Activated CD4-positive, alpha-beta T cell treated with anti-CD3 and anti-CD28 coated beads for 1 hour (primary cell): ENCODE results near the gene RABL6.

Experiments
- DNase-seq: peaks from one replicate; pipeline ENCODE4 v3.0.0-alpha.2; 2020

RABL6 gene

DNA sequence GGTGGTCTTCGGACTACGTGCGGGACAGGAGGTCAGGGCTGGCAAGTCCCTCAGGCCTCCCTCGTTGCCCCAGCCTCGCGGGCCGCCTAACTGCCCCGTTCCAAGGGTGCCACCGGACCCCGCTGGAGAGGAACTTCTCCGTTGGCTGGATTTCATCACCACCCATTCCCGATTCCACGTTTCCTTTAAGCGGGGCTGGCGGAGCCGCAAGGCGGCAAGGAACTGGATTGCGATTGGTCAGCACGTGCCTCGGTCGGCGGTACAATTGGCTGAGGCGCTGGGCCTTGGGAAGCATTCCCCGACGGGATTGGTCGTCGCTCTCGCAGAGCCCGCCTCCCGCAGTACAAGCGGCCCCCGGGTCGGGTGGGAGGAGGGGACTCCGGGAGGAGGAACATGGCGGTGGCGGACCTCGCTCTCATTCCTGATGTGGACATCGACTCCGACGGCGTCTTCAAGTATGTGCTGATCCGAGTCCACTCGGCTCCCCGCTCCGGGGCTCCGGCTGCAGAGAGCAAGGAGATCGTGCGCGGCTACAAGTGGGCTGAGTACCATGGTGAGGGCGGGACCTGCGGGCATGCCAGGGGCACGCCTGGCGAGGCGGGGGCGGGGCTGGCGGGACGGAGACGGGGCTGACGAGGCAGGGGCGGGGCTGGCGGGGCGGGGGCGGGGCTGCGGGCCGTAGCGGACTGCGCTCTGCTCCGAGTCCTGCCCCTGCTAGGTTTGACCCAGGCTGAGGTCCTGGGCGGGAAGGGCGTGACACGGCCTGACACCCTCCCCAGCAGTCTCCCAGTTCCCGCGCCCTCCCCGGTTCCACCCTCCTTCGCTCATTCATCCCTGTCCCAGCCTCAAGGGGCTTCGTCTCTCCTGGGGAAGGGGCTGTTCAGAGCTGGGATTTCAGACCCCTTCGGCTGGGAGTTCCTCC is 41.6 kb downstream of the RABL6 start, which contains the start of gene PHPT1:
TSS of gene PHPT1 (plus strand) at position 372 of the 922 bp plus-strand sequence. CDS start at position 394, 22 bp downstream.
- DNase-seq, result peak; percentile 94

DNA sequence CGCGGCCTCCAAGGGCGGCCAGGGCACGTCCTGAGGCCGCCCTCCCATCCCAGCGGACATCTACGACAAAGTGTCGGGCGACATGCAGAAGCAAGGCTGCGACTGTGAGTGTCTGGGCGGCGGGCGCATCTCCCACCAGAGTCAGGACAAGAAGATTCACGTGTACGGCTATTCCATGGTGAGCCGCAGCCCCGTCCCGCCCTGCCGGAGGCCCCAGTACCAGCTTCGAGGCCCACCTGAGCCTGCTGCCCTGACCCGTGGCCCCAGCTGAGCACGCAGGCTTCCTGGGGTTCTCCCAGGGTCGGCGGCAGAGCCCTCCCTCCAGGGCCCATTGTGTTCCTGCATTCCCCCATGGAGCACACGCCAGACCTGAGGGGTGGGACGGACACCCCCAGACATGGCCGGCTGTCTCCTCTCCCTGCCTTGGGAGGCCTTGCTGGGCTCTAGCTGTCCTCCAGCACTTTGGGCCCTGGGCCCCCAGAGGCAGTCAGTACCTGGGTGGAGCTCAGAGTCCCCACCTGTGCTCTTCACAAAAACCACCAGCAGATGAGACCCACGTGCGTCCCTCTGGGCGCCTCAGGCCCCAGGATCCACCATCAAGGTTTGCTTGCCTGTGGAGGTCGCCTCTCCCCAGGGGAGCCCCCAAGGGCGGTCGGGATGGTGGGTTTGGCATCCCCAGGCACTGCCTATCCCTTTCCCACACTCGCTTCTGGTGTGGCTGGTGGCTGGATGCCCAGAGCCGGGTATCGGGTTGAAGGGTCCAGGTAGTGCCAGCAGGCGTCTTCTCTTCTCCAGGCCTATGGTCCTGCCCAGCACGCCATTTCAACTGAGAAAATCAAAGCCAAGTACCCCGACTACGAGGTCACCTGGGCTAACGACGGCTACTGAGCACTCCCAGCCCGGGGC is 42.5 kb downstream of the RABL6 start:
- DNase-seq, result no peak

DNA sequence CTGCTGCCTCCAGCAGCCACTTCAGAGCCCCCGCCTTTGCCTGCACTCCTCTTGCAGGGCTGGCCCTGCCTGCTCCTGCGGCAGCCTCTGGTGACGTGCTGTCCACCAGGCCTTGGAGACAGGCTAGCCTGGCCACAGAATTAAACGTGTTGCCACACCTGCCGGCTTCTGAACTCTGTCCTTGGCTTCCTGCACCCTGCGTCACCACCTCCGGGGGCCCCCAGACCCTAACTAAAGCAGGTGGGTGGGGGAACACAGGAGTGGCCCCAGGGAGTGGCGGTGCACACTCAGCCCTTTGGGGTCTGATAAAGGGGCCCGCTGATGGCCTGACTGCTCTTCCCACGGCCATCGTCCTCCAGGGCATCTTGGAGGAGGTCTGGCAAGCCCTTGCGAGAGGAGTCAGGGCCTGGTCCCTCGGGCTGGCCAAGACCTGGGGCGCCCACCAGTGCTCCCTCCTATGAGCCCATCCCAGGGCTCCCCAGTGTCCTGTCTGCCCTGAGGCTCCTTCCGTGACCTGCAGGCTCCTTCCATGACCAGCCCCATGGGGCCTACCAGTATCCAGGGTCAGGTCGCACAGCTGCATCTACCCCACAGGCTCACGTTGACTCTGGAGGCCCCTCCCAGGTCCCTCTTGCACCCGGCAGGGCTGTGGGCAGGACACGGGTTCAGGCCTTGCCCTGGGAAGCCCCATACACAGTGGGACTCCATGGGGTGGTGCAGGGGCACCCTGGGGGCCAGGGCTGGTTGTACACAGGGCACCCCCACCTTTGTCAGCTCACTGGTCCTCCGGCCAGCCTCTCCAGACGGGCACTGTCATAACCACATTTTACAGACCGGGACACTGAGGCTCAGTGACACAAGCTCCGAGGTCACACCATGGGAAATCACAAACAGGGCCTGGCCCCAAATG is 43.4 kb downstream of the RABL6 start:
- no peak for DNase-seq

DNA sequence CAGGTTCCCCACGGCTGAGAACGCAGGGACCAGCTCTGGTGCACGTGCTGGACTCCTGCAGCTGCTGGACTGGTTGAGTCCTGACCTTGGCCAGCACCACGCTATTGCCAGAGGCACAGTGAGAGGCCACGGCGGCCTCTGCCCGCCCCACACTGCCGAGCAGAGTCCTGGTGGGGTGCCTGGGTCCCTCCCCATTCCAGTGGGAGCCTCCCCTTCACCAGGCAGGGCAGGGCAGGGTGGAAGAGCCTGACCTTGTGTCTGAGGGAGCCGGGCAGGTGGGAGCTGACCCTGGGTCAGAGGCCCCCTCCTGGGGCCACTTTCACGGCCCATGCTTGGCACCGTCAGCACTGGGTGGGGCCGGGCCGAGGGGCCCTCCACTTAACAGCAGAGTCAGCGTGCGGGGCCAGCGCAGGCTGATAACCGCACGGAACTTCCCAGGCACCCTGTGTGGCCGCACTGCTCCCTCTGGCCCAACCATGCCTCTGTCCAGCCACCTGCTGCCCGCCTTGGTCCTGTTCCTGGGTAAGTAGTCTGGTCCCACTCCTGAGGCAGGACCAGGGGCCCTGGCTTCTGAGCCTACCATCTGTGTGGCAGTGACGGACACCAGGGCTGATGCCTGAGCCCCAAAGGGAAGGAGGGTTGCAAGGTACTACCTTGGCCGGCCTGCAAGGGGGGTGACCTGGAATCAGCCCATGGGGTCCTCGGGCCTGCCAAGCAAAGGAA is 44.4 kb downstream of the RABL6 start, which contains the start of gene MAMDC4:
TSS of gene MAMDC4 (plus strand) at position 406 of the 723 bp plus-strand sequence. CDS start at position 477, 71 bp downstream.
- DNase-seq, result no peak

DNA sequence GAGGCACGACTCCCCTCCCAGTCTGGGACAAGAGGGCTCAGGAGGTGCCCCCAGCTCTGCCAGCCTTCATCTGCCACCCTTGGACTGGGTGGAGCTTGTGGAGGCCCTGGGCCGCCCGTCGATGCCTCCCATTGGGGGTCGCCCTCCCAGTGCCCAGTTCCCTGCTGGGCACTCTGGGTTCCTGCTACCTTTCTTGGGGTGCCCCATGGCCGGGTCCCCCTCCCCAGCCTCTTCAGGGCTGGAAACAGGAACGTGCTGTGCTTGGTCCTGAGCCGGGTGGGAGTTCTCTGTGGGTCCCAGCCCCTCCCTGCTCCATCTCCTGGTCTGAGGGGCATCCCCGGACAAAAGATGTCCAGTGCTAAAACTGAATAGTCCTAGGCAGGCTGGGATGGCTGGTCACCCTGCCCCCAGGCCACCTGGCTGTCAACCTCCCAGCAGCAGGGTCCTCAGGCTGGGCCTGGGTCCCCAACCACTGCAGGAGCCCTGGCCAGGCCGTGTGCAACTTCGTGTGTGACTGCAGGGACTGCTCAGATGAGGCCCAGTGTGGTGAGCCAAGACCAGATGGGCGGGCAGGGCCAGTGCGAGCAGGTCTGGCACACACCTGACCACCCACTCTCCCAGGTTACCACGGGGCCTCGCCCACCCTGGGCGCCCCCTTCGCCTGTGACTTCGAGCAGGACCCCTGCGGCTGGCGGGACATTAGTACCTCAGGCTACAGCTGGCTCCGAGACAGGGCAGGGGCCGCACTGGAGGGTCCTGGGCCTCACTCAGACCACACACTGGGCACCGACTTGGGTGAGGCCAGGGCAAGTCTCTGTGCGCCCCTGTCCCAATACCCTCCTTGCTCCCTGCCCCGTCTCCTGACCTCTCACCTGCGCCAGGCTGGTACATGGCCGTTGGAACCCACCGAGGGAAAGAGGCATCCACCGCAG is 45.2 kb downstream of the RABL6 start:
- DNase-seq, result no peak

DNA sequence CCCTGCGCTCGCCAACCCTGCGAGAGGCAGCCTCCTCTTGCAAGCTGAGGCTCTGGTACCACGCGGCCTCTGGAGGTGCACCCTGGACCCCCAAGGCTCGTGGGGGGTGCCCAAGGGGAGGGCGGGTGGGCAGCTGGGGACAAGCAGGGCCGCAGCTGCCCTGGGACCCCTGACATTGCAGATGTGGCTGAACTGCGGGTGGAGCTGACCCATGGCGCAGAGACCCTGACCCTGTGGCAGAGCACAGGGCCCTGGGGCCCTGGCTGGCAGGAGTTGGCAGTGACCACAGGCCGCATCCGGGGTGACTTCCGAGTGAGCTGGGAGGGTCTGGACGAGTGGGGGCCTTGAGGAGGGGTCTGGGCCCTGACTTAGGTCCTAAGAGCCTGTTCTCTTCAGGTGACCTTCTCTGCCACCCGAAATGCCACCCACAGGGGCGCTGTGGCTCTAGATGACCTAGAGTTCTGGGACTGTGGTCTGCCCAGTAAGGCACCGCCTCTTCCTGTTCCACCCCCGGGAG is 45.9 kb downstream of the RABL6 start:
- DNase-seq, result no peak

DNA sequence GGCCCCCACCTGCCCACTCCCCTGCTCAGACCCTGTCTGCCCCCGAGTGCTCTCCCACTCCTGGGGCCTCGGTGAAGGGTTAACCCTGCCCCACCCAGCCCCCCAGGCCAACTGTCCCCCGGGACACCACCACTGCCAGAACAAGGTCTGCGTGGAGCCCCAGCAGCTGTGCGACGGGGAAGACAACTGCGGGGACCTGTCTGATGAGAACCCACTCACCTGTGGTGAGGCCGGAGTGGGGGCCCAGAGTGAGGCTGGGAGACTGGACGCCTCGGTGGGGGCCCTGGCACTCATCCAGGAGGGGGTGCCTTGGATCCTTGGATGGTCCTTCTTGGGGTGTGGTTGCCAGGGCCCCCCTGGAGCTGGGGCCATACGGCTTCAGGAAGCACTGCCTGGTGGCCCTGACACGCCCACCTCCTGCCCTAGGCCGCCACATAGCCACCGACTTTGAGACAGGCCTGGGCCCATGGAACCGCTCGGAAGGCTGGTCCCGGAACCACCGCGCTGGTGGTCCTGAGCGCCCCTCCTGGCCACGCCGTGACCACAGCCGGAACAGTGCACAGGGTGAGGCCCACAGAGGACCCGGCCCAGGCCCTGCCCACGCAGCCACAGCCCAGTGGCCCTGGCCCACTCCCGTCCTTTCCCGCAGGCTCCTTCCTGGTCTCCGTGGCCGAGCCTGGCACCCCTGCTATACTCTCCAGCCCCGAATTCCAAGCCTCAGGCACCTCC is 46.5 kb downstream of the RABL6 start:
- no peak for DNase-seq

DNA sequence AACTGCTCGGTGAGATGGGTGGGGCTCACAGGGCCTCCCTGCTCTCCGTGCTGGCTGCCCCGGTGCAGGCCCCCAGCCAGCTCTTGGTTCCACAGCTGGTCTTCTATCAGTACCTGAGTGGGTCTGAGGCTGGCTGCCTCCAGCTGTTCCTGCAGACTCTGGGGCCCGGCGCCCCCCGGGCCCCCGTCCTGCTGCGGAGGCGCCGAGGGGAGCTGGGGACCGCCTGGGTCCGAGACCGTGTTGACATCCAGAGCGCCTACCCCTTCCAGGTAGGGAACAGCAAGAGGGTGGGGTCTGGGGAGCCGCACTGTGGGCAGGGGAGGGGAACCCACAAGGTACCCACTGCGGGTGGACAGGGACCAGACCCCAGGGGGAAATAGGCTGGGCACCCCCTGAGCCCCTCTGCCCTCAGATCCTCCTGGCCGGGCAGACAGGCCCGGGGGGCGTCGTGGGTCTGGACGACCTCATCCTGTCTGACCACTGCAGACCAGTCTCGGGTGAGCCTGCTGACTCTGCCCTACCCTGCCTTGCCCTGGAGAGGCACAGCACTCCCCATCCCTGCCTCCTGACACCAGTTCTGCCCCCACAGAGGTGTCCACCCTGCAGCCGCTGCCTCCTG is 47.2 kb downstream of the RABL6 start:
- no peak for DNase-seq

DNA sequence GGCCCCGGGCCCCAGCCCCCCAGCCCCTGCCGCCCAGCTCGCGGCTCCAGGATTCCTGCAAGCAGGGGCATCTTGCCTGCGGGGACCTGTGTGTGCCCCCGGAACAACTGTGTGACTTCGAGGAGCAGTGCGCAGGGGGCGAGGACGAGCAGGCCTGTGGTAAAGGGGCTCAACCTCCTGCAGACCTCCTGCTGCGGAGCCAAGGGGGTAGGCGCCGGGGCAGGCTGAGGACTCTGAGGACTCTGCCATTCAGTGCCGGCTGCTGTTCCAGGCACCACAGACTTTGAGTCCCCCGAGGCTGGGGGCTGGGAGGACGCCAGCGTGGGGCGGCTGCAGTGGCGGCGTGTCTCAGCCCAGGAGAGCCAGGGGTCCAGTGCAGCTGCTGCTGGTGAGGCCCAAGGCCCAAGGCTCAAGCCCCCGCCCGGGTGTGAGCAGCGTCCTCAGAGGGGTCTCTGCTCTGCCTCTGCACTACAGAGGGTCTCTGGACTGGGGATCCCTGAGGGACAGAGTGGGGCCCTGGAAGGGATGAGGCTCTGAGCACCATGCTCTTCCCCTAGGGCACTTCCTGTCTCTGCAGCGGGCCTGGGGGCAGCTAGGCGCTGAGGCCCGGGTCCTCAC is 47.8 kb downstream of the RABL6 start:
- DNase-seq, result no peak

DNA sequence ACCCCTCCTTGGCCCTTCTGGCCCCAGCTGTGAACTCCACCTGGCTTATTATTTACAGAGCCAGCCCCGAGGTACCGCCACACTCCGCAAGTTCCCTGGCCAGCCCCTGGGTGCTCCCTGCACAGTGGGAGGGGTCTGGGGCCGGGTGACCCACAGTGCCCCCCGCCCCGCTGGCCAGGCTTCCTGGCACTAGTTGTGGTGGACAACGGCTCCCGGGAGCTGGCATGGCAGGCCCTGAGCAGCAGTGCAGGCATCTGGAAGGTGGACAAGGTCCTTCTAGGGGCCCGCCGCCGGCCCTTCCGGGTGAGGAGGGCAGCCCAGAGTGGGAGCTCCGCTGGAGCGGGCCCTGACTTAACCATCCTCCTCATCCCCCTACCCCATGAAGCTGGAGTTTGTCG is 48.3 kb downstream of the RABL6 start:
- DNase-seq, result no peak

DNA sequence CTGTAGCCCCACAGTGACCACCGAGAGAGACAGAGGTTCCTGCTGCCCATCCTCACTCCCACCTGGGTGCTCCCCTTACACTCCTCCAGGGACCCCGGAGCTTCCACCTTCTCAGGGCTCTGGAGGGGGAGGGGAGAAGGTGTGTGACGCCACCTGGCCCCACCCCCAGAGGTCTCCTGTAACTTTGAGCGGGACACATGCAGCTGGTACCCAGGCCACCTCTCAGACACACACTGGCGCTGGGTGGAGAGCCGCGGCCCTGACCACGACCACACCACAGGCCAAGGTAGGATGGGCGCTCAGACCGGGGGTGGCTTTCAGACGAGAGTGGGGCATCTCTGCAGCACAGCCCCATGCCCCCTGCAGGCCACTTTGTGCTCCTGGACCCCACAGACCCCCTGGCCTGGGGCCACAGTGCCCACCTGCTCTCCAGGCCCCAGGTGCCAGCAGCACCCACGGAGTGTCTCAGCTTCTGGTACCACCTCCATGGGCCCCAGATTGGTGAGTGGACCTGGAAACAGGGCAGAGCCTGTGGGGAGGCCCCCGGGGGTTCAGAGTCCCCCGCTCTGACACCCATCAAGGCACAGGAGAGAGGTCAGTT is 48.9 kb downstream of the RABL6 start:
- DNase-seq, result no peak

DNA sequence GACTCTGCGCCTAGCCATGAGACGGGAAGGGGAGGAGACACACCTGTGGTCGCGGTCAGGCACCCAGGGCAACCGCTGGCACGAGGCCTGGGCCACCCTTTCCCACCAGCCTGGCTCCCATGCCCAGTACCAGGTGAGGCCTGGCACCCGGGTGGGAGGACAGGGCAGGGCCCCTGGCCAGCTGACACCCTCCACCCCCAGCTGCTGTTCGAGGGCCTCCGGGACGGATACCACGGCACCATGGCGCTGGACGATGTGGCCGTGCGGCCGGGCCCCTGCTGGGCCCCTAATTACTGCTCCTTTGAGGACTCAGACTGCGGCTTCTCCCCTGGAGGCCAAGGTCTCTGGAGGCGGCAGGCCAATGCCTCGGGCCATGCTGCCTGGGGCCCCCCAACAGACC is 49.4 kb downstream of the RABL6 start:
- DNase-seq, result no peak

DNA sequence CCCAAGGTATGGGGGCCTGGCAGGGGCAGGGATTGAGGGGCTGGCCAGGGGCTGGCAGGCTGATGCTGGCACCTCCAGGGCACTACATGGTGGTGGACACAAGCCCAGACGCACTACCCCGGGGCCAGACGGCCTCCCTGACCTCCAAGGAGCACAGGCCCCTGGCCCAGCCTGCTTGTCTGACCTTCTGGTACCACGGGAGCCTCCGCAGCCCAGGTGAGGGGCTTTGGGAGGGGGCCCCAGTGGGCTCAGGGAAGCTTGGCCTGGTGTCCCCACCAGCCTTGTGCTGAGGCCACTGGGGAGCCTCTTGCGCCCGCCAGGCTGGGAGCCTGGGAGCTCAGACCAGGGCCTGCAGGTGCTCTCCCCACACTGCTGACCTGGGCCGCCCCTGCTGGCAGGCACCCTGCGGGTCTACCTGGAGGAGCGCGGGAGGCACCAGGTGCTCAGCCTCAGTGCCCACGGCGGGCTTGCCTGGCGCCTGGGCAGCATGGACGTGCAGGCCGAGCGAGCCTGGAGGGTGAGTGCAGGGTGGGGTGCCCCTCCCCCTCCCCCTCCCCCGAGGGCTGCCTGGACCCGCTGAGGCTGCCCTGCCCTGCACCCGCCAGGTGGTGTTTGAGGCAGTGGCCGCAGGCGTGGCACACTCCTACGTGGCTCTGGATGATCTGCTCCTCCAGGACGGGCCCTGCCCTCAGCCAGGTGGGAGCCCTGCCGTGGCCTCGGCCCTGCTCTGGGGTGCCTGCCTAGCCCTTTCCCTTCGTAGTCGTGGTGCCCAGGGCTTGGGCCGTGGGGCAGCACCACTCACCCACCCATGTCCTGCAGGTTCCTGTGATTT is 50.0 kb downstream of the RABL6 start:
- no peak for DNase-seq

DNA sequence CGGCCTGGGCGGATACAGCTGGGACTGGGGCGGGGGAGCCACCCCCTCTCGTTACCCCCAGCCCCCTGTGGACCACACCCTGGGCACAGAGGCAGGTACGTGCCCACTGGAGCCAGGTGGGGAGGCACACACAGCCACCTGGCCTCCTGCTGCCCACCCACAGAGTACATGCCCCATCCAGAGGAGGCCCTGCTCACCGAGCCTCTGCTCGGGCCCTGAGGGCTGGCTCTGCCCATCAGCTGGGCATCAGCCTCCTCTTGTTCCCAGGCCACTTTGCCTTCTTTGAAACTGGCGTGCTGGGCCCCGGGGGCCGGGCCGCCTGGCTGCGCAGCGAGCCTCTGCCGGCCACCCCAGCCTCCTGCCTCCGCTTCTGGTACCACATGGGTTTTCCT is 50.7 kb downstream of the RABL6 start:
- no peak for DNase-seq

DNA sequence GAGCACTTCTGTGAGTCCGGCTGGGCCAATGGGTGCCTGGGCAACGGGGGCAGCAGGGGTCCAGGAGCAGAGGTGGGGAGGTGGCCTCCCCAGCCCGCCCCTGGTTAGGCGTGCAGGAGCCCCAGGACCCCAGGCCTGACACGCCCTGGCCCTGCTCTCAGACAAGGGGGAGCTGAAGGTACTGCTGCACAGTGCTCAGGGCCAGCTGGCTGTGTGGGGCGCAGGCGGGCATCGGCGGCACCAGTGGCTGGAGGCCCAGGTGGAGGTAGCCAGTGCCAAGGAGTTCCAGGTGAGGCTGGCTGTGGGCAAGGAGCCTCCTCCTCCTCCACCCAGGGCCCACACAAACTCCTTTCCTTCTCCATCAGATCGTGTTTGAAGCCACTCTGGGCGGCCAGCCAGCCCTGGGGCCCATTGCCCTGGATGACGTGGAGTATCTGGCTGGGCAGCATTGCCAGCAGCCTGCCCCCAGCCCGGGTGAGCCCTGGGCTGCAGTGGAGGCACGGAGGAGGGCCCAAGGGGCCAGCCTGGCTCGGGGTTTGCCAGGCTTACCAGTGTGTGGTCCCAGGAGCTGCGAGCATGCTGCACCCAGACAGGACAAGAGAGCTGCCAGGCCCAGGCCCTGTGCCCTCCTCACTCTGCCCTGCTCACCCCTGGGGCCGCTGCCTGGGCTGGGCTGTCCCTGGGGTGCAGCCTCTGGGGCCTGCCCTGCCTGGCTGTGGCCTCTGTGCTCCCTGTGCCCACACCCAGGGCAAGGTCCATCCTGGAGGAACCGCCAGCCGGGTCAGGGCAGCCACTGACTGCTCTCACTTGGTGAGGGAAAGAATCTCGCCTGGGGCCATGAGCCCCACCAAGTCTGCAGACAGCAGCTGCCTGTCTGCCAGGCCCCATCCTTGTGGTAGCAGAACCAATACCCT is 51.4 kb downstream of the RABL6 start:
- DNase-seq, result no peak

DNA sequence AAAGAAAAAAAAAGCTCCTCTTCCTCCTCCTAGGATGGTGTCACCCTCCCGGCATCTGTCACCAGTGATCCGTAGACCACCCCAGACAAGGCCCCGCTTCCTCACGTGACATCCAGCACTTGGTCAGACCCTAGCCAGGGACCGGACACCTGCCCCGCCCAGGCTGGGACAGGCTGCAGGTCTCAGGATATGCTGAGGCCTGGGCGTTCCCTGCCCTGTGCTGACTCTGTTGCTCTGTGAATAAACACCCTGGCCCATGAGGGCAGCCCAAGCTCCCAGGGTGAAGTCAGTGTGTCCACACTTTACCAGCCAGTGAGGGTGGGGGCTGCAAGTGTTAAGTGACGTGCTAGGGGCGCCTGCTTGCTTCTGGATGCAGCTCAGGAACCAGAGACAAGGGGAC is 52.8 kb downstream of the RABL6 start:
- no peak for DNase-seq
